H1 (cell line): ENCODE results near the gene RNF214. TPM values are rescaled to one million over a fixed set of nuclear protein-coding genes. Genes with fewer than 3 reads are reported as not detected.

ENCODE experiments used
- CTCF ChIA-PET: fragments of 300-600 bp; sonication (Branson Sonifier 250); formaldehyde crosslinking; loops from one replicate; lab custom pipeline; 2021; ENCODE audit not compliant: partially characterized antibody; lab: Charles Lee
- POLR2A ChIA-PET: fragments of 300-600 bp; sonication (Branson Sonifier 250); formaldehyde crosslinking; loops from one replicate; lab custom pipeline; 2021; ENCODE audit warnings: inconsistent platforms; ENCODE audit not compliant: partially characterized antibody; lab: Charles Lee
- DNase-seq, 2 experiments: peaks; one replicate each; pipeline versions ENCODE4 v3.0.0 to v3.0.0-alpha.2; 2010 to 2022; ENCODE audit warnings: low spot score in 2 of 2, low read depth in 1 of 2, mixed read lengths in 1 of 2
- FAIRE-seq: peaks from 2 replicates; lab custom pipeline; 2011; peaks lifted over from hg19 to GRCh38; lab: Jason Lieb, UNC
- H2AFZ ChIP-seq: 2 replicates; pipeline ENCODE4 v1.8.1; 2012; ENCODE audit warnings: low read length, inconsistent platforms
- H2AK5ac ChIP-seq: 2 replicates; pipeline ENCODE4 v1.6.1; 2013; ENCODE audit warnings: low read depth, low read length
- H2BK120ac ChIP-seq: replicated peaks from 2 replicates; pipeline ENCODE3; 2013; ENCODE audit warnings: low read depth, low read length, inconsistent platforms
- H2BK12ac ChIP-seq: 2 replicates; pipeline ENCODE4 v1.6.1; 2013; ENCODE audit warnings: low read depth, low read length
- H2BK15ac ChIP-seq: 2 replicates; pipeline ENCODE4 v1.6.1; 2013; ENCODE audit warnings: low read length
- H2BK20ac ChIP-seq: 2 replicates; pipeline ENCODE4 v1.6.1; 2013; ENCODE audit warnings: low read length
- H2BK5ac ChIP-seq: 2 replicates; pipeline ENCODE4 v1.6.1; 2013; ENCODE audit warnings: low read depth, low read length
- H3K14ac ChIP-seq: 2 replicates; pipeline ENCODE4 v1.6.1; 2013; ENCODE audit warnings: inconsistent platforms; ENCODE audit not compliant: insufficient read length
- H3K18ac ChIP-seq: 2 replicates; pipeline ENCODE4 v1.6.1; 2013; ENCODE audit warnings: low read length; ENCODE audit errors: extremely low read depth
- H3K23ac ChIP-seq: 2 replicates; pipeline ENCODE4 v1.6.1; 2013; ENCODE audit warnings: inconsistent platforms; ENCODE audit not compliant: insufficient read length
- H3K23me2 ChIP-seq: 2 replicates; pipeline ENCODE4 v1.6.1; 2013; ENCODE audit warnings: low read depth, low read length
- H3K27ac ChIP-seq: 2 replicates; pipeline ENCODE4 v1.6.1; 2011; ENCODE audit warnings: low read depth, low read length, inconsistent platforms
- H3K27me3 ChIP-seq, 4 experiments: replicated peaks in 1 of 4; 1 replicate in 1 of 4; 2 replicates in 3 of 4; pipeline versions ENCODE4 v1.6.1 to v1.8.1; 2011 to 2013; ENCODE audit warnings: low read length in 3 of 4, mild to moderate bottlenecking in 3 of 4, inconsistent platforms in 2 of 4, mixed read lengths in 2 of 4, moderate library complexity in 1 of 4; ENCODE audit not compliant: control insufficient read depth in 3 of 4, insufficient read depth in 3 of 4; ENCODE audit errors: extremely low read depth in 1 of 4
- H3K36me3 ChIP-seq, 4 experiments: 2 replicates each; pipeline versions ENCODE4 v1.6.1 to v1.8.1; 2011 to 2013; ENCODE audit warnings: mild to moderate bottlenecking in 4 of 4, low read length in 3 of 4, moderate library complexity in 2 of 4, control low read depth in 1 of 4, inconsistent platforms in 1 of 4; ENCODE audit not compliant: insufficient read depth in 4 of 4, control insufficient read depth in 2 of 4
- H3K4ac ChIP-seq: replicated peaks from 2 replicates; pipeline ENCODE3; 2013; ENCODE audit warnings: low read length, low read depth, mixed read lengths, inconsistent platforms; ENCODE audit not compliant: insufficient read length
- H3K4me1 ChIP-seq, 4 experiments: replicated peaks in 1 of 4; 1 replicate in 1 of 4; 2 replicates in 3 of 4; pipeline versions ENCODE4 v1.6.1 to v1.8.1; 2011 to 2013; ENCODE audit warnings: low read length in 3 of 4, inconsistent platforms in 2 of 4, mixed read lengths in 1 of 4; ENCODE audit not compliant: insufficient read depth in 4 of 4, control insufficient read depth in 3 of 4
- H3K4me2 ChIP-seq, 2 experiments: 2 replicates each; pipeline versions ENCODE4 v1.6.1 to v1.8.1; 2011 to 2013; ENCODE audit warnings: low read depth in 2 of 2, low read length in 2 of 2, control low read depth in 1 of 2, inconsistent platforms in 1 of 2, mild to moderate bottlenecking in 1 of 2; ENCODE audit not compliant: insufficient read depth in 1 of 2
- H3K4me3 ChIP-seq, 4 experiments: fragments of 200-600, 300-600 bp in 1 of 4; sonication (generic), shearing (Covaris generic), sonication (Bioruptor Twin) in 1 of 4; 2 replicates each; pipeline versions ENCODE4 v1.5.1 to v1.8.1; 2011 to 2016; ENCODE audit warnings: low read length in 4 of 4, low read depth in 3 of 4, control low read depth in 2 of 4, inconsistent platforms in 2 of 4, mild to moderate bottlenecking in 2 of 4, mixed read lengths in 1 of 4, moderate library complexity in 1 of 4; ENCODE audit not compliant: insufficient read depth in 2 of 4; ENCODE audit errors: extremely low read depth in 1 of 4
- H3K56ac ChIP-seq: replicated peaks from 2 replicates; pipeline ENCODE3; 2013; ENCODE audit warnings: low read depth, mild to moderate bottlenecking, mixed read lengths, low read length, inconsistent platforms; ENCODE audit not compliant: insufficient read length
- H3K79me1 ChIP-seq: 2 replicates; pipeline ENCODE4 v1.6.1; 2013; ENCODE audit warnings: low read depth, low read length, control low read depth
- H3K79me2 ChIP-seq, 2 experiments: 2 replicates each; pipeline versions ENCODE4 v1.6.1 to v1.8.1; 2012 to 2013; ENCODE audit warnings: low read length in 2 of 2, mild to moderate bottlenecking in 2 of 2, inconsistent platforms in 1 of 2; ENCODE audit not compliant: insufficient read depth in 2 of 2, control insufficient read depth in 1 of 2
- H3K9ac ChIP-seq, 4 experiments: replicated peaks in 1 of 4; 1 replicate in 1 of 4; 2 replicates in 3 of 4; pipeline versions ENCODE4 v1.6.1 to v1.8.1; 2011 to 2013; ENCODE audit warnings: low read depth in 3 of 4, low read length in 3 of 4, control low read depth in 2 of 4, mild to moderate bottlenecking in 2 of 4, moderate library complexity in 2 of 4, inconsistent platforms in 1 of 4; ENCODE audit errors: extremely low read depth in 1 of 4
- H3K9me3 ChIP-seq, 2 experiments: 2 replicates each; pipeline versions ENCODE4 v1.6.1 to v1.8.1; 2012 to 2013; ENCODE audit warnings: mild to moderate bottlenecking in 2 of 2, moderate library complexity in 2 of 2, control low read depth in 1 of 2, inconsistent platforms in 1 of 2, low read depth in 1 of 2, low read length in 1 of 2, mixed read lengths in 1 of 2; ENCODE audit not compliant: insufficient read depth in 2 of 2
- H4K20me1 ChIP-seq, 2 experiments: replicated peaks in 1 of 2; 2 replicates each; pipeline versions ENCODE3 to v1.8.1; 2011 to 2013; ENCODE audit warnings: inconsistent platforms in 2 of 2, low read length in 2 of 2, mild to moderate bottlenecking in 1 of 2; ENCODE audit not compliant: insufficient read depth in 2 of 2, control insufficient read depth in 1 of 2
- H4K5ac ChIP-seq: 2 replicates; pipeline ENCODE4 v1.6.1; 2013; ENCODE audit warnings: low read length, low read depth, mixed read lengths, inconsistent platforms; ENCODE audit not compliant: insufficient read length
- H4K8ac ChIP-seq: 2 replicates; pipeline ENCODE4 v1.8.0; 2013; ENCODE audit warnings: mild to moderate bottlenecking, moderate library complexity, low read length, inconsistent platforms; ENCODE audit not compliant: insufficient read depth; ENCODE audit errors: extremely low read depth
- H4K91ac ChIP-seq: replicated peaks from 2 replicates; pipeline ENCODE3; 2013; ENCODE audit warnings: low read length, mixed read lengths, inconsistent platforms; ENCODE audit not compliant: insufficient read length
- BRCA1 ChIP-seq: IDR thresholded peaks from 2 replicates; pipeline ENCODE4 v1.6.1; 2012; ENCODE audit warnings: low read depth, low read length, improper control_type of control experiment
- CEBPB ChIP-seq: IDR thresholded peaks from 2 replicates; pipeline ENCODE4 v1.6.1; 2012; ENCODE audit warnings: low read depth, low read length
- KDM4A ChIP-seq: IDR thresholded peaks from one replicate; pipeline ENCODE4 v1.7.1; 2012; ENCODE audit warnings: low read depth, mild to moderate bottlenecking, moderate library complexity, low read length, inconsistent platforms; ENCODE audit not compliant: severe bottlenecking
- WGBS, 2 experiments: shearing (Covaris generic) in 1 of 2; methylation state at CpG; one replicate each; pipeline versions ENCODE4 v1.1.6 to v1.1.7; 2013 to 2015; ENCODE audit warnings: low lambda C conversion rate in 2 of 2, mixed read lengths in 2 of 2, inconsistent platforms in 1 of 2, low coverage in 1 of 2, missing lambda C conversion rate in 1 of 2; ENCODE audit not compliant: insufficient replicate concordance in 2 of 2, insufficient coverage in 1 of 2, insufficient read length in 1 of 2; ENCODE audit errors: extremely low coverage in 1 of 2, missing lambda C conversion rate in 1 of 2; 5-methylcytosine and 5-hydroxymethylcytosine counted together
- long read RNA-seq, 2 experiments: library from RNA in 1 of 2; library from capped mRNA in 1 of 2; stranded (forward); transcript quantifications; one replicate each; pipeline ENCODE4 v2.0.0, GENCODE V29; 2021; ENCODE audit warnings: inconsistent platforms in 1 of 2
- polyA minus RNA-seq, 3 experiments: library from RNA; depleted of rRNA, polyadenylated mRNA; stranded (reverse); fragments of >200 nt; gene quantifications; 1 replicate in 2 of 3; 2 replicates in 1 of 3; pipeline ENCODE4 v1.2.3, GENCODE V29; 2011
- polyA plus RNA-seq, 7 experiments: library from polyadenylated mRNA; depleted of rRNA in 3 of 7; stranded (reverse) in 5 of 7; unstranded in 2 of 7; fragments of >200 nt in 5 of 7; fragments of 200-250 nt in 2 of 7; gene quantifications; 1 replicate in 5 of 7; 2 replicates in 1 of 7; 4 replicates in 1 of 7; pipeline versions ENCODE4 v1.2.1 to v1.2.3, GENCODE V29; 2011 to 2013; ENCODE audit warnings: missing spikeins in 2 of 7, mixed read lengths in 2 of 7
- total RNA-seq: library from RNA; stranded (reverse); fragmentation: NEBNext Ultra II Directional; extraction: Animal tissue kit (Norgen Biotek cat#: 25700); gene quantifications from 2 replicates; pipeline ENCODE4 v1.2.1, GENCODE V29; 2021
- TF ChIP-seq, protein P1 (sequence below), 3 experiments: IDR thresholded peaks; 1 replicate in 2 of 3; 2 replicates in 1 of 3; pipeline versions ENCODE4 v1.5.1 to v1.6.1; 2011; ENCODE audit warnings: low read length in 3 of 3, mild to moderate bottlenecking in 3 of 3, inconsistent platforms in 2 of 3, low read depth in 1 of 3, moderate library complexity in 1 of 3; ENCODE audit not compliant: insufficient read depth in 1 of 3; ENCODE audit errors: control extremely low read depth in 1 of 3

The RNF214 gene
- total RNA-seq: 33.7 and 35.6 TPM in 2 replicates
- polyA plus RNA-seq (2011; rRNA removed): 34.9 and 35.3 TPM in 2 replicates
- 20.7 TPM for polyA plus RNA-seq (2011; cell fraction: cytosol; rRNA removed)
- 80.8 TPM for polyA plus RNA-seq (2011; cell fraction: nucleus; rRNA removed)
- 18.8 to 22.7 TPM (median 20.3 TPM) in 4 replicates for polyA plus RNA-seq (2012, experiment 1 of 2)
- 4.6 TPM for polyA plus RNA-seq (2012, experiment 2 of 2)
- 18.8 TPM for polyA plus RNA-seq (2013, experiment 1 of 2)
- polyA plus RNA-seq (2013, experiment 2 of 2): 17.3 TPM
- polyA minus RNA-seq (2011; rRNA and poly(A)+ RNA removed): 79.0 and 79.9 TPM in 2 replicates
- 23.1 TPM for polyA minus RNA-seq (2011; cell fraction: cytosol; rRNA and poly(A)+ RNA removed)
- 39.3 TPM for polyA minus RNA-seq (2011; cell fraction: nucleus; rRNA and poly(A)+ RNA removed)
- long read RNA-seq, experiment 1, partial matches to known transcripts: 10 of 16 reads
- long read RNA-seq, experiment 1, other reads (novel, unspliced or antisense): 6 of 16 reads
- long read RNA-seq, experiment 2, transcript RNF214-201 (15 exons, 2,755 nt): major isoform, 6 of 26 reads
- long read RNA-seq, experiment 2, partial matches to known transcripts: 14 of 26 reads
- long read RNA-seq, experiment 2, other reads (novel, unspliced or antisense): 4 of 26 reads

- Histone ChIP-seq H2BK15ac (no peak within 1 kb of the TSS; the same call in 1 of the 2 replicates), H3K36me3 (peaks cover 4 to 10% (median 6%) of the 10 kb centered on the region in 4 experiments; a peak in 7 of 8 replicates), H3K9me3 (no peaks in the 10 kb centered on the region), H3K18ac (peak within 1 kb of the TSS; percentile 52; the same call in 1 of the 2 replicates), H3K4me3 (peak within 1 kb of the TSS; percentile 76 to 100 (median 96)), H2BK20ac (no peak within 1 kb of the TSS), H3K27ac (peak within 1 kb of the TSS; percentile 71; the same call in 1 of the 2 replicates), H3K79me1 (peaks cover 7% of the 10 kb centered on the region; the same call in 1 of the 2 replicates), H4K5ac (peak within 1 kb of the TSS; percentile 80), H3K14ac (no peak within 1 kb of the TSS), H4K8ac (peak within 1 kb of the TSS; percentile 86; the same call in 1 of the 2 replicates), H2BK120ac (no peak within 1 kb of the TSS), H3K4me1 (peaks cover 0 to 8% (median 2%) of the 10 kb centered on the region in 4 experiments; a peak in 3 of 7 replicates), H3K56ac (peak within 1 kb of the TSS; percentile 81), H3K9ac (peak within 1 kb of the TSS; percentile 67 to 77 (median 72)), H4K20me1 (no peaks in the 10 kb centered on the region), H3K27me3 (no peaks in the 10 kb centered on the region), H2AK5ac (peak within 1 kb of the TSS; percentile 9; the same call in 1 of the 2 replicates), H3K23ac (no peak within 1 kb of the TSS), H3K4ac (peak within 1 kb of the TSS; percentile 80), H2AFZ (peak within 1 kb of the TSS; percentile 99; the same call in 1 of the 2 replicates), H2BK12ac (no peak within 1 kb of the TSS), H3K23me2 (peaks cover 7% of the 10 kb centered on the region), H3K4me2 (peak within 1 kb of the TSS; percentile 93 to 96), H2BK5ac (peak within 1 kb of the TSS; percentile 23; the same call in 1 of the 2 replicates), H3K79me2 (peaks cover 0 to 40% of the 10 kb centered on the region in 2 experiments; a peak in 2 of 4 replicates), H4K91ac (peak within 1 kb of the TSS; percentile 52)
- ChIA-PET CTCF (interaction anchor here (0.8 to 25.0 kb wide), 9 partner anchors 12 to 126 kb away, joined by 3 to 449 read pairs (median 4); partner anchors contain the start of genes SIDT2 and TAGLN), POLR2A (interaction anchor here (0.6 to 6.0 kb wide), 14 partner anchors 10 to 445 kb away, joined by 3 to 53 read pairs (median 4); partner anchors contain the start of genes PAFAH1B2, SIDT2 and TAGLN)
- DNase-seq: peak; percentile 38 to 88
- WGBS, 2 experiments: 2% methylated on average over 34 of the region's 94 CpGs; no CpG with 5 or more reads in 1 of the 2 experiments
- FAIRE-seq: no peak
- TF ChIP-seq KDM4A (peak; percentile 68), BRCA1 (peak; percentile 28; the same call in 1 of the 2 replicates), CEBPB (no peak)
- TF ChIP-seq, protein P1, sequence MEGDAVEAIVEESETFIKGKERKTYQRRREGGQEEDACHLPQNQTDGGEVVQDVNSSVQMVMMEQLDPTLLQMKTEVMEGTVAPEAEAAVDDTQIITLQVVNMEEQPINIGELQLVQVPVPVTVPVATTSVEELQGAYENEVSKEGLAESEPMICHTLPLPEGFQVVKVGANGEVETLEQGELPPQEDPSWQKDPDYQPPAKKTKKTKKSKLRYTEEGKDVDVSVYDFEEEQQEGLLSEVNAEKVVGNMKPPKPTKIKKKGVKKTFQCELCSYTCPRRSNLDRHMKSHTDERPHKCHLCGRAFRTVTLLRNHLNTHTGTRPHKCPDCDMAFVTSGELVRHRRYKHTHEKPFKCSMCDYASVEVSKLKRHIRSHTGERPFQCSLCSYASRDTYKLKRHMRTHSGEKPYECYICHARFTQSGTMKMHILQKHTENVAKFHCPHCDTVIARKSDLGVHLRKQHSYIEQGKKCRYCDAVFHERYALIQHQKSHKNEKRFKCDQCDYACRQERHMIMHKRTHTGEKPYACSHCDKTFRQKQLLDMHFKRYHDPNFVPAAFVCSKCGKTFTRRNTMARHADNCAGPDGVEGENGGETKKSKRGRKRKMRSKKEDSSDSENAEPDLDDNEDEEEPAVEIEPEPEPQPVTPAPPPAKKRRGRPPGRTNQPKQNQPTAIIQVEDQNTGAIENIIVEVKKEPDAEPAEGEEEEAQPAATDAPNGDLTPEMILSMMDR (IDR thresholded peaks at IDR 0.05; ENCODE audit: control extremely low read depth in 1 of 3, insufficient read depth in 1 of 3, low read depth in 1 of 3, low read length in 3 of 3): peak; percentile 81 to 97 (median 89)
These were observed at the start of gene RNF214 for GRCh38 chr11:117232092-117232878. Gene RNF214, plus strand, starts transcription at chr11:117232671. Its CDS starts 1,602 bp downstream, at chr11:117234273.
